SK-N-SH treated with all-trans-retinoic acid at 6 μM for 48 hours (cell line): ENCODE data around the gene CCDC181.

Experiments
- ATAC-seq: fragments of 200-7000 bp; cut with Tn5 transposase; 3 replicates; pipeline ENCODE4 v1.9.1; 2020; ENCODE audit warnings: mild to moderate bottlenecking, moderate library complexity
- ARNTL ChIP-seq: fragments of 450-650 bp; formaldehyde crosslinking; IDR thresholded peaks from 2 replicates; pipeline ENCODE4 v1.5.0; 2020; ENCODE audit warnings: low read depth, mild to moderate bottlenecking, moderate library complexity, borderline replicate concordance
- BACH2 ChIP-seq: fragments of 250-450 bp; sonication (Bioruptor Pico); IDR thresholded peaks from 2 replicates; pipeline ENCODE4 v1.9.0; 2021; ENCODE audit warnings: mild to moderate bottlenecking, borderline replicate concordance
- CSDC2 ChIP-seq: fragments of 250-450 bp; sonication (Bioruptor Pico); IDR thresholded peaks from 2 replicates; pipeline ENCODE4 v1.5.0; 2020; ENCODE audit warnings: mild to moderate bottlenecking, moderate library complexity
- ESRRG ChIP-seq: fragments of 250-450 bp; sonication (Bioruptor Pico); IDR thresholded peaks from 2 replicates; pipeline ENCODE4 v1.6.1; 2021; ENCODE audit warnings: mild to moderate bottlenecking
- GLIS3 ChIP-seq: fragments of 250-450 bp; sonication (Bioruptor Pico); IDR thresholded peaks from 2 replicates; pipeline ENCODE4 v1.5.0; 2020; ENCODE audit warnings: mild to moderate bottlenecking, moderate library complexity
- OSR1 ChIP-seq: fragments of 250-450 bp; sonication (Bioruptor Pico); IDR thresholded peaks from 2 replicates; pipeline ENCODE4 v1.8.0; 2022; ENCODE audit warnings: moderate library complexity, mild to moderate bottlenecking, inconsistent platforms
- PPARA ChIP-seq: fragments of 250-450 bp; sonication (Bioruptor Pico); IDR thresholded peaks from 2 replicates; pipeline ENCODE4 v1.5.0; 2020; ENCODE audit warnings: mild to moderate bottlenecking, borderline replicate concordance
- SNAI2 ChIP-seq: fragments of 250-450 bp; sonication (Bioruptor Pico); IDR thresholded peaks from 2 replicates; pipeline ENCODE4 v1.5.0; 2020; ENCODE audit warnings: mild to moderate bottlenecking, moderate library complexity
- TCF4 ChIP-seq: fragments of 250-450 bp; sonication (Bioruptor Pico); IDR thresholded peaks from 2 replicates; pipeline ENCODE4 v1.8.0; 2021; ENCODE audit warnings: mild to moderate bottlenecking, moderate library complexity, borderline replicate concordance
- ZFP30 ChIP-seq: fragments of 450-650 bp; formaldehyde crosslinking; IDR thresholded peaks from 2 replicates; pipeline ENCODE4 v1.5.0; 2022; ENCODE audit warnings: mild to moderate bottlenecking, moderate library complexity
- ZNF565 ChIP-seq: fragments of 450-650 bp; formaldehyde crosslinking; conservative IDR thresholded peaks from 2 replicates; pipeline ENCODE4 v1.5.0; 2020; ENCODE audit warnings: low read depth, mild to moderate bottlenecking, moderate library complexity
- ZNF8 ChIP-seq: fragments of 450-650 bp; formaldehyde crosslinking; IDR thresholded peaks from 2 replicates; pipeline ENCODE4 v1.5.0; 2020; ENCODE audit warnings: mild to moderate bottlenecking, moderate library complexity
- TF ChIP-seq, protein P1 (sequence below): fragments of 250-450 bp; sonication (Bioruptor Pico); IDR thresholded peaks from 2 replicates; pipeline ENCODE4 v1.5.0; 2020; ENCODE audit warnings: mild to moderate bottlenecking, moderate library complexity
- TF ChIP-seq, protein P2 (sequence below): fragments of 250-450 bp; sonication (Bioruptor Pico); IDR thresholded peaks from 2 replicates; pipeline ENCODE4 v1.8.0; 2020; ENCODE audit warnings: mild to moderate bottlenecking, moderate library complexity, borderline replicate concordance
- TF ChIP-seq, protein P3 (sequence below): fragments of 250-450 bp; sonication (Bioruptor Pico); IDR thresholded peaks from 2 replicates; pipeline ENCODE4 v1.8.0; 2021; ENCODE audit warnings: low read depth, mild to moderate bottlenecking, moderate library complexity, borderline replicate concordance

Gene CCDC181

DNA sequence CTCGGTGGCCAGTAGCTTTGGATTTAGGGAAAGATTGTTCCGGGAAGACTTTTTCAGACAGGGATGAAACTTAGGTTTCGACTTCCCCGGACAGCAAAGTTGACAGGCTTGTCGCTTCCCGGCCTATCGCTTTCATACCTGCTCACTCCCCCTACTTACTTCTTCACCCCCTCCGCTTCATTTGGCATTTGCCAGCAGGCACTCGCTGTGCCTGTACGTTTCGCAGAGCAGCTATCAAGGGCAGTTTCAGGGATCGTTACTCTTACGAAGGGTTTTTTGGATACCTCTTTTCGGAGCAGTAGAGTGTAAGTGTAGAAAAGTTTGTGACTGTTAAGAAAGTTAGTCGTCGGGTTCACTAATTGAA lies 58.9 kb downstream of the CCDC181 start (continued):
- TF ChIP-seq, protein P1, sequence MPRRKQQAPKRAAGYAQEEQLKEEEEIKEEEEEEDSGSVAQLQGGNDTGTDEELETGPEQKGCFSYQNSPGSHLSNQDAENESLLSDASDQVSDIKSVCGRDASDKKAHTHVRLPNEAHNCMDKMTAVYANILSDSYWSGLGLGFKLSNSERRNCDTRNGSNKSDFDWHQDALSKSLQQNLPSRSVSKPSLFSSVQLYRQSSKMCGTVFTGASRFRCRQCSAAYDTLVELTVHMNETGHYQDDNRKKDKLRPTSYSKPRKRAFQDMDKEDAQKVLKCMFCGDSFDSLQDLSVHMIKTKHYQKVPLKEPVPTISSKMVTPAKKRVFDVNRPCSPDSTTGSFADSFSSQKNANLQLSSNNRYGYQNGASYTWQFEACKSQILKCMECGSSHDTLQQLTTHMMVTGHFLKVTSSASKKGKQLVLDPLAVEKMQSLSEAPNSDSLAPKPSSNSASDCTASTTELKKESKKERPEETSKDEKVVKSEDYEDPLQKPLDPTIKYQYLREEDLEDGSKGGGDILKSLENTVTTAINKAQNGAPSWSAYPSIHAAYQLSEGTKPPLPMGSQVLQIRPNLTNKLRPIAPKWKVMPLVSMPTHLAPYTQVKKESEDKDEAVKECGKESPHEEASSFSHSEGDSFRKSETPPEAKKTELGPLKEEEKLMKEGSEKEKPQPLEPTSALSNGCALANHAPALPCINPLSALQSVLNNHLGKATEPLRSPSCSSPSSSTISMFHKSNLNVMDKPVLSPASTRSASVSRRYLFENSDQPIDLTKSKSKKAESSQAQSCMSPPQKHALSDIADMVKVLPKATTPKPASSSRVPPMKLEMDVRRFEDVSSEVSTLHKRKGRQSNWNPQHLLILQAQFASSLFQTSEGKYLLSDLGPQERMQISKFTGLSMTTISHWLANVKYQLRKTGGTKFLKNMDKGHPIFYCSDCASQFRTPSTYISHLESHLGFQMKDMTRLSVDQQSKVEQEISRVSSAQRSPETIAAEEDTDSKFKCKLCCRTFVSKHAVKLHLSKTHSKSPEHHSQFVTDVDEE, result no peak
- TF ChIP-seq ZNF8 (CRISPR knock-in tag), result no peak
- TF ChIP-seq CSDC2 (CRISPR knock-in tag), result no peak
- no peak for TF ChIP-seq SNAI2 (CRISPR knock-in tag)
- TF ChIP-seq, protein P2, sequence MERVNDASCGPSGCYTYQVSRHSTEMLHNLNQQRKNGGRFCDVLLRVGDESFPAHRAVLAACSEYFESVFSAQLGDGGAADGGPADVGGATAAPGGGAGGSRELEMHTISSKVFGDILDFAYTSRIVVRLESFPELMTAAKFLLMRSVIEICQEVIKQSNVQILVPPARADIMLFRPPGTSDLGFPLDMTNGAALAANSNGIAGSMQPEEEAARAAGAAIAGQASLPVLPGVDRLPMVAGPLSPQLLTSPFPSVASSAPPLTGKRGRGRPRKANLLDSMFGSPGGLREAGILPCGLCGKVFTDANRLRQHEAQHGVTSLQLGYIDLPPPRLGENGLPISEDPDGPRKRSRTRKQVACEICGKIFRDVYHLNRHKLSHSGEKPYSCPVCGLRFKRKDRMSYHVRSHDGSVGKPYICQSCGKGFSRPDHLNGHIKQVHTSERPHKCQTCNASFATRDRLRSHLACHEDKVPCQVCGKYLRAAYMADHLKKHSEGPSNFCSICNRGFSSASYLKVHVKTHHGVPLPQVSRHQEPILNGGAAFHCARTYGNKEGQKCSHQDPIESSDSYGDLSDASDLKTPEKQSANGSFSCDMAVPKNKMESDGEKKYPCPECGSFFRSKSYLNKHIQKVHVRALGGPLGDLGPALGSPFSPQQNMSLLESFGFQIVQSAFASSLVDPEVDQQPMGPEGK, result no peak
- no peak for TF ChIP-seq BACH2 (CRISPR knock-in tag)
- TF ChIP-seq ZFP30 (CRISPR knock-in tag), result no peak

DNA sequence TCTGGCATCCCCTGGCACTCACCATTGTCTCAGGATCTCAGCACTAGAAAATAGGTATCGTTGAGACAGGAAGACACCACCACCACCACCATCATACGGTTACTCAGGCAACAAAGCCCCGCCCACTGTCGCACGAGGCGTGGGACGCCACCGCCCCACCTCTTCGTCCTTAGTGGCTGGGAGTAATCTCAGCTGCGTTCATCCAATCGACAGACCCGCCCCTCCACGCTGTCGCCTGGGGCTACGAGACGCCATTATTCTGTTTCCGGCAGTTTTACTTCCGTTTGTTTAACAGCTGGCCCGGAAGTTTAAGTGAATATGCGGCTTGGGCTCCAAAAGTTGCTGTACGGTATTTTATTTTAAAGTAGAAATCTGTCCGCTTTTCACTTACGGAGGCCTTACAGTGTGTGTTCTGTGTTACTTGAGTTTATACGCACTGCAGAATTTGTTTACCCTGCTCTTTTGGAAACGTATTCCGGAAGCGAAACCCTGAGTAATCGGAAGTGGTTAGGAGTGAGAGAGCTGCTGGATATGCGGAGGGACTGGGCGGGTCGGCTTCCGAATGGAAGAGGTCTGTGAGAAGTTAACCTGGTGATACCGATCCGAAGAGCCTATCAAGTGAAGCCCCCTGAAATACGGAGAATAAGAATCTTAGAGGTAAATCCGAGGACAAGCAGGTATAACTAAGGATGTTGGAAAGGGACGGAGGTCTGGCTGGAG lies 59.4 kb downstream of the CCDC181 start, which contains the start of the genes BLZF1 and NME7:
BLZF1 (plus strand) TSS at position 510 of the 720 bp plus-strand sequence. CDS start 1,328 bp downstream, outside the sequence.
NME7 (minus strand) TSS at position 112 of the 720 bp plus-strand sequence; CDS start at position 25, 87 bp downstream.
- TF ChIP-seq OSR1 (CRISPR knock-in tag) (no peak), ZFP30 (CRISPR knock-in tag) (no peak), SNAI2 (CRISPR knock-in tag) (no peak), ARNTL (CRISPR knock-in tag) (no peak), ZNF8 (CRISPR knock-in tag) (no peak), ZNF565 (CRISPR knock-in tag) (no peak), TCF4 (CRISPR knock-in tag) (no peak), GLIS3 (CRISPR knock-in tag) (no peak), PPARA (CRISPR knock-in tag) (no peak), ESRRG (CRISPR knock-in tag) (no peak)
- TF ChIP-seq, protein P1, result no peak
- TF ChIP-seq, protein P3, sequence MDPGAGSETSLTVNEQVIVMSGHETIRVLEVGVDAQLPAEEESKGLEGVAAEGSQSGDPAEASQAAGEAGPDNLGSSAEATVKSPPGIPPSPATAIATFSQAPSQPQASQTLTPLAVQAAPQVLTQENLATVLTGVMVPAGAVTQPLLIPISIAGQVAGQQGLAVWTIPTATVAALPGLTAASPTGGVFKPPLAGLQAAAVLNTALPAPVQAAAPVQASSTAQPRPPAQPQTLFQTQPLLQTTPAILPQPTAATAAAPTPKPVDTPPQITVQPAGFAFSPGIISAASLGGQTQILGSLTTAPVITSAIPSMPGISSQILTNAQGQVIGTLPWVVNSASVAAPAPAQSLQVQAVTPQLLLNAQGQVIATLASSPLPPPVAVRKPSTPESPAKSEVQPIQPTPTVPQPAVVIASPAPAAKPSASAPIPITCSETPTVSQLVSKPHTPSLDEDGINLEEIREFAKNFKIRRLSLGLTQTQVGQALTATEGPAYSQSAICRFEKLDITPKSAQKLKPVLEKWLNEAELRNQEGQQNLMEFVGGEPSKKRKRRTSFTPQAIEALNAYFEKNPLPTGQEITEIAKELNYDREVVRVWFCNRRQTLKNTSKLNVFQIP (CRISPR knock-in tag), result no peak
- TF ChIP-seq, protein P2, result no peak
- peak; percentile 96 for ATAC-seq

DNA sequence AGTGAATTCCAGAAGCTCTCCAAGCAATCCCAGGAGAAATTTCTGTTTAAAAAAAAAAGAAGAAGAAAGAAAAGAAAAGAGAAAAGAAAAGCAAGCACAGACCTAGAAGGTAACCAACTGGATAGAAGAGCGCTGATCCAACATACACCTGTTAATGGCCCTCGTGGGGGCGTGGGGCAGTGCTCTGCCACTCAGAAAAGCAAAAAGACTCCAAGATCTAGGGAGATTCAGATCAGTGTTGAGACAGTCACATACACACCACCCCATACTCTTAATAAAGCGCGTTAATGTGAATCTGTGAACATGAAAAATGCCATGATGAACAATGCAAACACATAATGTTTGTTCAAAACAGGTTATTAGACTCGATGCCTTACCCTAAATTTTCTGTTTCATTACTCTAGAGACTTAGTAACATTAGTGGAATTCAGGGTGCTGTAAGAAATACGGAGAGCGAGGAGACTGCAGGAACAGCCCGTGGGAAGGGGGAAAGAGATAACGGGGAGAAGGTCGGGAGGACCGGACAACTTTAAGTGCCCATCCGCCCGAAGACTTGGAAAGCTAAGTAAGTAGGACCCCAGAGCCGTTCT lies 60.1 kb downstream of the CCDC181 start:
- peak; percentile 42 for ATAC-seq
- TF ChIP-seq ZFP30 (CRISPR knock-in tag) (no peak), ZNF8 (CRISPR knock-in tag) (no peak), PPARA (CRISPR knock-in tag) (no peak), ZNF565 (CRISPR knock-in tag) (no peak)
